ENCODE data around the gene CACFD1.
A peak's percentile ranks its signal among the peaks of the same experiment; 100 is the strongest.

Gene CACFD1

DNA sequence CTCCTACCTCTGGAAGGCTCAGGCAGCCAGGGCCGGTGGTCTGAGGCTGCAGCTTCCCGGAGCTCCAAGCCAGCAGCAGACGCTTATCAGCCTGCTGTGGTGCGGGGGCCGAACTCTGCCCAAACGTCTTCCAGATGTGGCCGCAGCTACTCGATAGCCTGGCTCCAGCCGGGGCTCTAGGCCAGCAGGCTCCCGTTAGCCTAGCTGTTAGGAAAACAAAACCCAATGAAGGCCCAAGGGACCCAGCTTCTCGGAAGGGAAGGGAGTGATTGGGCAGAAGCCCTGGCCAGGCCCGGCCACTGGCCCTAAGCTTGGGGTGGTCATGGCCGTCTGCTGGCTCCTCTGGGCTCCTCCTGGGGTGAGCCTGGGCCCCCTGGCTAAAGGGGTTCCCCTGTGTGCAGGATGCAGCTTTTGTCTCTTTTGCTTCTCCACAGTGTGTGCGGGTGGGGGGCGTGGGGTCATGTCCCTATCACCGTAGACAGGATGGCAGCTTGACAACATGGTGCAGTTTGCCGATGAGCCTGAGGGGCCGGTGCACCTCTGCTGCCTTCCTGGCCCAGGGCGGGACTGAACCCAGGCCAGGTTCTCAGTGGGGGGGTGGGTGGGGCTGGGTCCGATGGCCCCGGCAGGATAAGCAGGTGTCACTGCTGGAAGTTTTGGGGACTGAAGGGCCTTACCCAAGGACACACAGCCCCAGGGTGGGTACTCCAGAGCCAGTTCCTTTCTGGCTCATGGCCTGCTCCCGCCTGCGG lies 46.3 kb downstream of the CACFD1 start:
- DNase-seq, result no peak

DNA sequence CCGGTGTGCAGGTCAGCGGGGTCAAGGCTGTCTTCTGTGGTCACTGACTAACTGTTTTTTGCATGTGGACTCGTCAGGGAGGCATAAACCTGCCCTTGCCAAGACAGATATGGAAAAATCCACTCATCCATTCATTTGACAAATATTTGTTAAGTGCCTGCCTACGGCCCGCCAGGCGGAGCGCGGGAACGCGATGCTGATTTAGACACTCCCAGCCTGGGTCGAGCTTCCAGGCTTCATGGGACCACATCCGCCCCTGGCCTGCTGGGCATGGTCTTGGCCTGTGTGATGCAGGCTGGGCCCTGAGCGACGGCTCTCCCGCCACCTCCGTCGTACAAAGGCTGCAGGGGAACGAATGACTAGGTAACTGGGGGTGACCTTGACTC lies 46.9 kb downstream of the CACFD1 start:
- DNase-seq, result no peak

DNA sequence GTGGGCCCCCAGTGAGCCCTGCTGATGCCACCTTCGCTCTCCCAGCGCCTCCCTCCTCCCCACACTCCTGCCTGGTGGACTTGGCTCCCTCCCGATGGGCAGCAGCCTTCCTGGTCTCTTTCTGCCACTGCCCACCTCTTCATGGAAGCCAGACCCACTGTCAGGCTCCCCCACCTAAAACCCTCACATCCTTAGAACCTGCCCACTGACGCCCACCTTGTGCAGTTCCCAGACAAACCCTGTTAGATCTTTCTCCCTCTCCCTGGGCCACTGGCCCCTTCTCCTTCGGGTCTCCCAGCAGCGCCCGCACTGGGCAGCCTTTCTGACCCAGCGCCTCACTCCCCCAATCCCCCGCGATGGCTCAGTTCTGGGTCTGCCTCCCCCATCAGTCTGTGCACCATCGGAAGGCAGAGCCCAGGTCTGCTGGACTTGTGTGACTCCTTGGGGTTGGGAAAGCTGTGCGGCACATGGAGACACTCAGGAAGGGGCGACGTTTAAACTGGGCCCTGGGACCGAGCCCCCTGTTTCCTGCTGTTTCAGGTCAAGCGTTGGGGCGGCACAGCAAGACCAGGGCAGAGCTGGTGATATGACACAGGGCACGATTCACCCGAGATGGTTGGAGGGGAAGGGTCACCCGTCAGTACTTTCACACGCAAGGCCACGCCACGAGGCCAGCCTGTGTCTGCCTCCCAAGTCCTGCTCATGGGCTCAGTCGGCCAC lies 47.6 kb downstream of the CACFD1 start:
- no peak for DNase-seq

DNA sequence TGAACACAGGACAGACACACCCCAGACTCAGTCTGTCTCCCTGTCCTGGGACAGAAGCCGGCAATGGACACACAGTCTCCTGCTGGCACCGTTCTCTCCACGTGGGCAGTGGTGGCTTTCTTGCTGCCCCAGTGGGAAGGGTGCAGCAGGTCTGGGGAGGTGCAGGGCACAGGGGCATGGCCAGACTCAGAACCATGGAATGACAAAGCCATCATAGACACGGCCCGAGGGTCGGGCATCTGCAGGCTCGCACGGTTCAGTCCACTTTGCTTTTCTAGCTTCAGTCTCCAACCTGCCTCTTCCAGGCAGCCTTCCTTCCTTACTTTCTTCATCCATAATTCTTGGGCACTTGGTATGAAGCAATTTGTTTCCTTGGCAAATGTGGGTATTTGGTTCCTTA lies 48.3 kb downstream of the CACFD1 start:
- DNase-seq, result no peak

DNA sequence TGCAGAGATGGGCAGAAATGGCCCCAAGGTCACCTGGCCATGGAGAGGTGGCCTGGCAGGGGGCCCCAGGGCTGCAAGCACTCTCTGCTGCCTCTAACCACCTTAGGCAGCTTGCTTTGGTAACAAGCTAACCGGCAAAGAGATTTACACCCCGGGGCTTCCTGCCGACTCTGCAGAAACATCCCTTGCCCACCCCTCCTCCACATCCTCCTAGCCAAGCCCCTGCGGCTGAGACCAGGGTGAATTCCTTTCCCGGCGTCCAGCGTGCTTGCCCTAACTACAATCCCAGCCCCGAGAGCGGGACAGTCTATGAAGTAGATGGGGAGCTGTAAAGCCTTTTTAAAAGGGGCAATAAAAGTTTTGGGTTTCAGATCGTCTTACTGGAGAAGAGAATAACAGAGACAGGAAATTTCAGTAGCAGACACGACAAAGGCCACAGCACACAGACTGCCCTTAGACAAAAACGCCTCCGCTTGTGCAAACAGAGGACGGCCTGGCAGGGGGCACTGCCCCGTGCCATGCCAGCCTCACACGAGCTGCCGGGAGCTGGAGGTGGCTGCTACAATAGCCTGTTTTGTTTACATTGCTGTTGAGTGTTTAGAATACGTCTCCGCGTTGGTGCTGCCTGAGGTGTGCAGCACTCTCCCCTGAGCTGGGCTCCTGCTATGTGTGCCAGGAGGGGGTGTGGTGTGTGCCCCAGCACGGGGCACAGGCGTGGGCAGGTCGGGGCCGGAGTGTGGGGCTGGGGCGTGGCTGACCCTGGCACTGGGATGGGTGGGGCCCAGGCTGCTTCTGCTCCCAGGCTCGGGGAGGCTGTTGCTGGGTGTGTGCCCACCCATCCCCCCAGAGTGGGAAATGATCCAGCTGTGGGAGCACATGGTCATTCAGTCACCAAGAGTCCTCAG lies 49.7 kb downstream of the CACFD1 start:
- DNase-seq, result peak; percentile 95

DNA sequence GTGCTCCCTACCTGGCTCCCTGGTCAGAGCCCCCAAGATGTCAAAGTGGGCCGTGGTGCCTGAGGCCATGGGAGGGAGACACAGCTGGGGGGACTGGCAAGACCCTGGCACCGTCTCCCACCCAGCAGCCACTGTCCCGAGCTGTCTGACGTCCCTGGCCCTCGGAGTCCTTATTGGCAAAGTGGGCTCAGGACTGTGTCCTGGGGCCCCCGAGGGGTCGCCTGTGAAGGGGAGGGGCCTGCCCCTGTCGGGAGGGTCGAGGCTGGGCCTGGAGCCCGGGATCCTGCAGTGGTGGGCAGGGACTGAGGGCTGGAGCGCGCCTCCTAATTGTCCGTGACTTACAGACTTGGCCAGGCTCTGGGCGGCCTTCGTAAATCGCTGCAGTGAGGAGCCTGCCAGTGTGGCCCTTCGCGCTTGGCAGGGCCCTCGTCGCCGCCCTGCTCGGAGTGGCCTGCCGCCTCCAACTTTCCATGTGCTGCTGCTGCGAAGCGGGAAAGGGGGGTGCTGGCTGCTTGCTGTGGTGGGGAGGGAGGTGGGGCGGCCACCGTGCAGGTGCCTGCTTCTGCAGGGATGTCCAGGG lies 51.2 kb downstream of the CACFD1 start:
- no peak for DNase-seq

DNA sequence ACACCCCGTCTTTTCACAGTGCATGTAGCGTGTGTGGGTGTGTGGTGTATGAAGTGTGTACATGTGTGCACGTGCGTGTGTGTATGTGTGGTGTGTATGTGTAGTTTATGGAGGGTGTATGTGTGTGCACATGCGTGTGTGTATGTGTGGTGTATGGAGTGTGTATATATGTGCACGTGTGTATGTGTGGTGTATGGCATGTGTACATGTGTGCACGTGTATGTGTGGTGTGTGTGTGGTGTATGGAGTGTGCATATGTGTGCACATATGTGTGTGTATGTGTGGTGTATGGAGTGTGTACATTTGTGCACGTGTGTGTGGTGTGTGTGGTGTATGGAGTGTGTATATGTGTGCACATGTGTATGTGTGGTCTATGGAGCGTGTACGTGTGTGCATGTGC lies 51.8 kb downstream of the CACFD1 start:
- no peak for DNase-seq

DNA sequence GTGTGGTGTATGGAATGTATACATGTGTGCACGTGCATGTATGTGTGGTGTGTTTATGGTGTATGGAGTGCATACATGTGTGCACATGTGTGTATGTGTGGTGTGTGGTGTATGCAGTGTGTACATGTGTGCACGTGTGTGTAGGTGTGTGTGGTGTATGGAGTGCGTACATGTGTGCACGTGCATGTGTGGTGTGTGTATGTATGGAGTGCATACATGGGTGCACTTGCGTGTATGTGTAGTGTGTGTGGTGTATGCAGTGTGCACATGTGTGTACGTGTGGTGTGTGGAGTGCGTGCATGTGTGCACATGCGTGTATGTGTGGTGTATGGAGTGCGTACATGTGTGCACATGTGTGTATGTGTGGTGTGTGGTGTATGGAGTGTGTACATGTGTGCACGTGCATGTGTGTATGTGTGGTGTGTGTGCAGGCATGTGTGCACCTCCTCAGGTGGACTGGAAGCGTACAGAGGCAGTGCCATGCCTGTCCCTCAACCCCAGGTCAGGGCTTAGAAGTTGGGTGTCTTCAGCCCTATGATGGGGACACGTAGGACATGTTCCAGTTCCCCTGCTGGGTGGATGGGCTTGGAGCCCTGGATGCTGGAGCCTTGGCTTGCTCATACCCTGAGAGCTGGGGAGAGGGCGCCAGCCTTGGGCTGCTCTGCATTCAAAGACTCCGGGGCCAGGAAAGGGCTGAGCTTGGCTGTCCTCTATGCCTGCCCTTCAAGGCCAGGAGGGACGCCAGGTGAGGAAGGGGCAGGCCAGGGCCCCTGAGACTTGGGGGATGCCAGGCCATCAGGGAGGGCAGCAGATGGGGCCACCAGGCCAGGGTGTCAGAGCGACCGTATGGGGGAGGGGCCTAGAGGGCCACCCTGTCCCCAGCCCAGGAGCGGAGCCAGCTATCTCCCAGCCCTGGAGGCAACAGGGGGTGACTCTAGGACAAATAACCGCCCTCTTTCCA lies 52.8 kb downstream of the CACFD1 start:
- DNase-seq, result no peak

DNA sequence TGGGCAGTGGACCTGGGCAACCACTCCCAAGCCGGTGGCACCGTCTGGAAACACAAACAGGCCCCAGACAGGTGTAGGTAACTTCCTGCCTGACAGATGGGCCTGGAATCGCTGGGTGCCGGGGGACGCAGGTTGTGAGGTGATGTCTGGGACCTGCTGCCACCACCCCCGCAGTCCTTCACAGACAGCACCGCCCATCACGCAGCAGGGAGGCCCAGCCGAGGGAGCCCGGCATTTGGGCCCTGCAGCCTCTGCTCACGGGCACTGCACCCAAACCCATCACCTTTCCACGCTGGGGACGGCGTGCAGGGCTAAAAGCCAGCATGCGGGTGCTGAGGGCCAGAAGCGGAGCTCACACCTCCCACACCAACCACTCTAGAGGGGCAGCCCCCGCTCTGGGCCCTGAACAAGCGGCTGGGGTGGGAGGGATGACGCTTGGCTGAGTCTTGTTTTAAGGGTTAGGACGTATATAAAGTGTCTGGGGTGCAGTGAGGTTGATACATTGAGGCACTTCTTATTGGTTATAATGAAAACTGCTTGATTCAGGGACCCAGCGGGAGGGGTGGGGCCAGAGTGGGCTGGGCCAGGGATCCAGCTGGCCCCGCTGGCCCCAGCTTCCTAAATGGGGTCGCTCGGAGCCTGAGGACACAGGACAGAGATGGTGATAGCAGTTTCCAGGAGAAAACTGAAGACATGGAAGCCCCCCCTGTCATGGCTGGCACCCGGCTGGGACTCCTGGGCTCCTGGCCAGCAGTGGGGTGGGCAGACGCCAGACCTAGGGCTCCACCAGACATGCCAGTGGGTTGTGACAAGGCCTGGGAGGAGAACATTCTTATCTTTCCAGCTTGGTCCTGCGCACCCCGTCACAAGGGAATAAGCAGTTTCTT lies 53.7 kb downstream of the CACFD1 start:
- peak; percentile 48 for DNase-seq

DNA sequence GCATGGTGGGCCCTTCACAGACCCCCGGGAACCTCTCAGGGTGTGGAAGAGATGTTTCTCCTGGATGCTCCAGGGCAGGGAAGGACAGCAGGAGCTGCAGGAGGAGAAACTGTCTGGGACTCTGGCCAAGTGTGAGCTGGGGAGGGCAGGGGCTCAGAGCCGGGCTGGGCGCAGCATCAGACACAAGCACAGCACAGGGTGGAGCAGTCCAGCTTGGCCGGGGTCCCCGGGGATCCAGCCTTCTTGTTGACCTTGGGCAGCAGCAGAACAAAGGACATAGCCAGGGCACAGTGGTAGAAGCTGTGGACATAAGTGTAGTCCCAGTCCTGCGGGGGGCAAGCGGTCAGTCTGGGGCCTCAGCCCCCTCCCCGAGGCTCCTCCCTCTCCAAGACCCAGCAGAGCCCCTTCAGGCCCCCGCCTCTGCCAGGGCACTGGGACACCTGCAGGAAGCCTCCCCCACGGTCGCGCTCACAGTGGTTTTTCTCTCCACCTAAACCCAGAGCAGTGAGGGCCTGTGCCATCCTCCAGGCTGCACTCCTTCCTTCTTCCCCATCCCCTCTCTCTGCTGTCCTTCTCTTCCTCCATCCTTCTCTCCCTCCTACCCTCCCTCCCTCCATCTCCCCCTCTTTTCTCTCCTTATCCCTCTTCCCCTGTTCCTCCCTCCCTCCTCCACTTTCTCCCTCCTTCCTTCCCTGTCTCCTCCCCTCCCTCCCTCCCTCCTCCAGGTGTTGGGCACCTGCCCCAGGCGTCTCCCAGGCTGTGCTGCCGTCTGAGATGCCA lies 54.9 kb downstream of the CACFD1 start:
- DNase-seq, result peak; percentile 65

DNA sequence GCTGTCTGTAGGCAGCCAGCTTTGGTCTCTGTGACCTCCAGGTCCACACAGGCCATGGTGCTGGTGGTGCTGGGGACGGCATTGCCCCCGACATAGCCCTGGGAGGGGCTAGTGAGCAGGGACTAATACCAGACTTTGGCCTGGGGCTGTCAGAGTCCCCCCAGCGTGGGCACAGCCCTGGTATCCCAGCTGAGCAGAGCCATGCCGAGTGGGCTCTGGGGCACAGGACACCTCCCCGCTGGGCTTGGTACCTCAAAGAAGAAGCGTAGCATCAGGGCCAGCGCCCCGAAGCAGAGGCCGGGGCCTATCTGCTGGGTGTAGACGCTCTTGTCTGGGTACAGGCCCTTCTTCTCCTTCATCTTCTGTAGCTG lies 55.4 kb downstream of the CACFD1 start:
- DNase-seq, result no peak

DNA sequence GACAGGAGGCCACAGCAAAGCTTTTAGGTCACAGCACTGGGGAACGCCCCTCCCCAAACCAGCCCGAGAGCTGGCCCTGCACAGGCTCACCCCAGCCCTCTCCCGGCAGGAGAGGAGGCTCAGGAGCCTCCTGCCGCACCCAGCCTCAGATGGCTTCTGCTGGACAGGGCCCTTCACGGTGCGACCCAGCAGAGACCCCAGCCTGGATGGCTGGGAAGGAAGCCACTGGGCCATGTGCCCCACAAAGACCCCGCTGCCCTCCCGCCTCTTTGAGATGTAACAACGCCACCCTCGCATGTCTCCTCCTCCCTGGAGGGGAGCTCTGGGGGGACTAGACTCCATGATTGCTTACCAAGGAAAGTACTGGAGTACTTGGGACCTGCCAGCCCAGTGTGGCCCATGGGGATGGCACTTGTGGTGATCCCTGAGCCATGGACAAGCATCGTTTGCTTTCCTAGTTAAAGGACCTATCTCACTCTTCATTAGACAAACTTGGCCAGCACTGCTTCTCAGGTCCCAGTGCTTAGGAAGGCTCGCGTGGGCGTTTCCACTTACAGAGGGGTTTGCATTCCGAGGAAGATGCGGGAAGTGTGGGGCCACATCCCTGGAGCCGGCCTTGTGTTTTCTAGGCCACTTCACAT lies 56.0 kb downstream of the CACFD1 start:
- DNase-seq, result no peak

DNA sequence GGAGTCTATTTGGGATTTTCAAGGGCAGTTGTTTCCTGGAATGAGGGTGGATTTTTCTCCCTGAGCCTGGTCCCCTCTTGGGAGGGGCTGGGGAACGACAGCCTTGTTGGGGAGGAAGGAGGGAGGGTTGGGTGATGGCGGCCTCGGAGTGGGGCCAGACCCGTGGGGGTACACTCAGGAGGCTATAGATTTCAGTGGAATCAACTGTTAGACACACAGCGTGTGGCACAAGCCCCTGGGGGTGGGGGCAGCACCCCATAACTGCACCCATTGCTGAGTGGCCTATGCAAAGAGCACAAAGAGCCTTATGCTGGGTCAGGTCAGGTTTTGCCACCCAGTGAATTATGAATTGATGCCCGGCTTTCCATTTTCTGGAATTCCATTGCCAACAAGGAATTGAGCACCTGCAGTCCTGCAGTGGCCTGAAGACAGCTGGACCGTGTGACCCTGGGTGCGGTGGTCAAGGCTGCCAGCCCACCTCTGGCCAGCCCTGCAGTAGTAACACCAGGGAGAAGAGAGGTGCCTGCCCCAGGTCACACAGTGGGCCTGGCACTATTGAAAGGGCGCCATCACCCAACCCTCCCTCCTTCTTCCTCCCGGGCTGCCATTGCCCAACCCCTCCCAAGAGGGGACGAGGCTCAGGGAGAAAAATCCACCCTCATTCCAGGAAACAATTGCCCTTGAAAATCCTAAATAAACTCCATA lies 56.6 kb downstream of the CACFD1 start:
- DNase-seq, result no peak

DNA sequence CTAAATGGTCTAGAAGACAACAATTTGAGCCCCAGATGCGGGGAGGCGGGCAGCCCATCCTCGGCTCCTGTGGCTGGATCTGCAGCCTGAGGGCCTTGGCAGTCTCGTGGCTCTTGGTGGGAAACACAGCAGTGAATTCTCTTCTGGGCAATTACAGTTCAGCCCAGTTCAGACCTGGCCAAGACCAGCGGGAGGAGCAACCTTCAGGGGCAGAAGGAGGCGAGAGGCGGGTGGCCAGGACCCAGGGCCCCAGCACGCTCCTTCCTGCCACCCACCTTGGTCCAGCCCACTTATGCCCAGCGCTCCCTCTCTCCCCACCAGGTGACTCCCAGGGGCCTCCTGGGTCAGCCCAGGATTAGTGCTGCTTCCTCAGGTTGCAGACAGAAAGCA lies 57.2 kb downstream of the CACFD1 start:
- DNase-seq, result no peak

DNA sequence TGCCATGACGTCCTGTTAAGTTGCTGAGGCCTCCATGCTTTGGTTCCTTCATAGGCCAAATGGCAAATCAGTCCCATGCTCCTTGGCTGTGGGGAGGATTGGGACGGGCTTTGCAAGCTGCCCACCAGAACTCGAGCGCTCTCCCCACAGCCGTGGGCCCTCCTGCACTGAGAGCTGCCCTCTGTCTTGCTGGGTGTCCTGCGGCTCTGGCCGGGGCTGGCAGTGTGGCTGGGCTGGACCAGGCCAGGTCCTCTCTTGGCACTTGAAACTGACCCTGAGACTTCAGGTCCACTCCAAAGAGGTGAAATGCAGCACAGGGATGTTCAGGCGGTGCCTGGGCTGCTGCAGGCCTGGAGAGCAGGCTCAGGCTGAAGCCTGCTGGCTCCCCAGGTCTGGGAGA lies 57.9 kb downstream of the CACFD1 start:
- no peak for DNase-seq

DNA sequence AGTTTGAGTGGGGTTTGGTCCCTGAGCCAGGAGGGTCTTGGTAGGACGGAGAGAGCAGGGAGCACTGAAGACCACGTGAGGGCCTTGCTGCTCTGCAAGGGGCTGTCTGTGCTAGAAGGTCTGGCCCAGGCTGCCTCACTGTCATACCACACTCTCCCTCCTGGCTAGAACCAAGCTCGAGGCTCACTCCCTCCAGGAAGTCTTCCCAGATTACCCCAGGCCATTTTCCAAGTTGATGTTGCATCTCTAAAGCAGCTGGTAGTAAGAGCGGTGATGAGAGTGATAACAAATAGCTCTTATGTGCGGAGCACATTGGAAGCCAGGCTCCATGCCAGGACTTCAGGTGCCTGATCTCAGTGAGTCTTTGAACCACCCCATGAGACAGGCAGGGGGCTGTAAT lies 58.4 kb downstream of the CACFD1 start:
- DNase-seq, result peak; percentile 83

DNA sequence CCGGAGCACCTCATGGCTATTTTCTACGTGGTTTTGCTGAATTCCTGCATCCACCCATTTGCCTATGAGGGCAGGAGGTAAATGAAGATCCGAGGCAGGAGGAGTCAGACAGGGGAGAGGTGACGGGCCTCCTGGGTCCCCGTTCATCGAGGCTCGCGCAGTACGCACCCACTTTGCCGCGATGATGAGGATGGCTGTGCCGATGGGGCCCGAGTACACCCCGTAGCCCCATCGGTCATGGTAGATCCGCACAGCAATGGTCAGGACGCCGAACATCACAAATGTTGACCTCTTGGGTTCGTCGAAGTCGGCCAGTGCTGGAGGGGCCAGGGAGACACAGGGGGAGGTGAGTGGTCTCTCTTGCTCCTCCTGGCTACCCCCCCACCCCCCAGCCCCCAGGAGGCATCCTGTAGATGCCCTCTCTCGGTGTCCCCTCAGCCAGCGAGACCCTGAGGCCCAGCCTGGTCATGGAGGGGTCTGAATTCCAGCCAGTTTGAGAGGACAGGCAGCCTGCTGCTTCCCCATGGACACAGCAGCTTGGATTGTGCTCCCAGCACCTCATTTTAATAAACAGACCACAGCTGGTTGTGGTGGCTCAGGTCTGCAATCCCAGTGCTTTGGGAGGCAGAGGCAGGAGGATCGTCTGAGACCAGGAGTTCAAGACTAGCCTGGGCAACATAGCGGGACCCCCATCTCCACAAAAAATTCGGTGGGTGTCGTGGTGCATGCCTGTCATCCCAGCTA lies 59.1 kb downstream of the CACFD1 start:
- no peak for DNase-seq

DNA sequence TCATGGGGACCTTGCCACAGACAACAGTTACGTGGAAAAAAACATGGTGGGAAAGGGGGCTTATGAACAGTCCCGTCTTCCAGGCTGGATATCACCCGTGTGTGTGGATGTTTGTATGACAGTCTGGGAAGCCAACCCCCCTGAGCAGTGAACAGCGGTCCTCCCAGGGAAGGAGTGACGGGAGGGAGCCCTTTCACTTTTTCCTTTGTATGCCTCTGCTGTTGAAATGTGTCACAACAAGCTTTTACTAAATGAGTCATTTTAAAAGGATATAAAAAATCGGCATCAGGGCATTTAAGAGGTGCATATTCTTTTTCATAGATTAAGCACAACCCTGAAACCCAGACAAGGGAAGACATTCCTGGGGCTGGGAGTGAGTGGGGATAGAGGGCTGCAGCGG lies 59.9 kb downstream of the CACFD1 start:
- DNase-seq, result no peak

All from NCI-H345 (cell line).